NCI-H82 treated with DMSO at 0.1 percent for 48 hours (cell line): ENCODE measurements around the gene UBL3.

Experiments
- DNase-seq: peaks from one replicate; lab custom pipeline; 2025; ENCODE audit not compliant: unreplicated experiment; lab: John Stamatoyannopoulos, UW

Gene UBL3

GRCh38 chr13:29858231-29858630 lies 7.8 kb upstream of the UBL3 start:
- DNase-seq = no peak

- no peak for DNase-seq
Measured at GRCh38 chr13:29857085-29857484, 6.7 kb upstream of the UBL3 start.

DNA sequence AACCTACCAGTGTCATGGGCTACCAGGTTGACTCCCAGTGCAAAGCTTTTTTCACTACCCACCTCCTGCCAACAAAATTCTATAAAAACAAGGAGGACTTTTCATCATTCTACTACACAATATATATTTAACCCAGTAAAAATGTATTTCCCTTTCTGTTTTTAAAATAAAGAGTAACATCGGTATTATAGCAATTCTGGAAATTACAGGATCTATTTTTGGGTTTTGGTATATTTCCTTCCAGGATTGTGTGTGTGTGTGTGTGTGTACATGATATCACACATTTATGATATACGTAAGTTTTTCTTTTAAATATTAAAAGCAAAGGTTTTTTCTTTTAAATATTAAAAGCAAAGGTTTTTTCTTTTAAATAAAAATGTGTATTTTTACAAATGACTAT lies 6.0 kb upstream of the UBL3 start:
- DNase-seq = no peak

DNA sequence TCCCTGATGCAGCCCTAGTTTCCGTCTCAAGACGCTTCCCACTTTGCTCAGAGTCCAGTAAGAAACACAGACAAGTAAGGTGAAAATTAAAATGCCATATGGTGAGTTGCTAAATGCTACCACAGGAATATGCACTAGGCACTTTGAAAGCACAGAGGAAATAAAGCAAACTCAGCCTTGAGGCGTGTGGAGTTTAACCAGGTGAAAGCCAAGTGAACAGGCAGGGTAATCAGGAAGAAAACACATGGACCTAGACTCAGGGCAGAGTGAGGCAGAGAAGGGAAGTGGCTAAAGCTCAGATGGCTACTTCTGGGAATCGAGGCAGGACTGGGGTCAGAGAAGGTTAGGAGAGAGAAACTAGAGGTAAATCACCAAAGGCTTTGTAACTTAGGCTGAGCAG lies 5.4 kb upstream of the UBL3 start:
- DNase-seq = no peak

GRCh38 chr13:29855009-29855408 lies 4.6 kb upstream of the UBL3 start:
- DNase-seq = no peak

DNA sequence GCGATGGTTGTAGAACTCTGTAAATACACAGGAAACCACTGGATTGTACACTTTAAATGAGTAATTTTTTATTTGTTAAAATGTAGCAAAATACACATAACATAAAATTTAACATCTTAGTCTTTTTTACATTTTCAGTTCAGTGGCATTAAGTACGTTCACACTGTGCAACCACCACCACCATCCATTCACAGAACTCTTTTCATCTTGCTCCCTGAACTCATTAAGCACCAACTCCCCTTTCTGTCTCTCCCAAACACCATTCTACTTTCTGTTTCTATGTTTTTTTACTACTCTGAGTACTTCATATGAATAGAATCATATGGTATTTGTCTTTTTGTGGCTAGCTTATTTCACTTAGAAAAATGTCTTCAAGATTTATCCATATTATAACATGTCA lies 2.7 kb upstream of the UBL3 start:
- DNase-seq = no peak

DNA sequence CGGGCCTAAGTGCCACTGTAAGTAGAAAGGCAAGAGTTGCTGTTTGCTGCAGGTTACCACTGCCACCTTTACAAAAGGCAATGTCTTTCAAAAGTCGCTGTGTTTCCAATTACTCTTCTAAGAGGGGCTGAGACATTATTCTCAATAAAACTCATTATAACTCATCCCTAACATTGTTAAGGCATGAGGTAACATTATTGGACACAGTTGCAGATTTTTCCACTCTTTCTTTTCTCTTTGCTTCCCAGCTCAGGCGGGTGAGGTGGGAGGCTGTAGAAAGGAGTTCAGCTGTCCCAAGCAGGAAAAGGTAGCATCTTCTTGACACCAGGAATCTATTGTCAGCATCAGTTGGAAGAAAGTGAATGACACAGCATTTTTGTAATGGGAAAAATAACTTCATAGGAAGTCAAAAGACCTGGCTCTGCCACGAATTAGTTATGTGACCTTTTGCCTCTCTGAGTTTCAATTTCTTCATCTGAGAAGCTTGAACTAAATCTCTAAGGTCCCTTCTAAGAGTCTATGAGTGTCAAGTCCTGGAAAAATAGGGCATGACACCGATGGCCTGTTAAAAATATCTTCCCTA lies 2.1 kb upstream of the UBL3 start:
- DNase-seq = no peak

- peak; percentile 31 for DNase-seq
Measured at GRCh38 chr13:29849731-29850212, 645 bp downstream of the UBL3 start.

DNA sequence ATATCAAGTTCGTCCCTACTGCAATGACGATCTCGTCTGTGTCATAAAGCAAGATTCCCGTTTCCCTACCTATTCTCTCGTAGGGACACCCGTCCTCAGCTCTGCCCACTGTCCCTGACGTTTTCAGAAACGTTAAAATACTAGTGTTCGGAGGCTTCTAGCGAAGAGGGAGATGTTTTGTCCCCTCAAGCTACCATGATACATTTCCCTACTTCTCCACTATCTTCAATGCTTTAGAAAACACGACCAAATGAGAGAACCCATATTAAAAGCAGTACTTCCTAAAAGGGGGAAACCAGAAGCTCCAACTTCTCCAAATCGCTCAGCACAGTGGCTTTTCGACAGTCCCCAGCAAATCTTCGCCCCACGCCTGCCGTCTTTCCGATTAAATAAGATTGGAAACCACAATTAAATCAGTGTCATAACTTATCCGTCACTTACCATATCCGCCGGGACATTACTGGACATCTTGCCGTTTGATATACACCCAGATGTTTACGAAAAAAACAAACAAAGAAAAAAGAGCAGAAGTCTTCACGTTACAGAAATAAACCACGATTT lies 1.3 kb downstream of the UBL3 start:
- DNase-seq = peak; percentile 29

GRCh38 chr13:29847501-29847983 lies 2.9 kb downstream of the UBL3 start:
- peak; percentile 40 for DNase-seq

DNA sequence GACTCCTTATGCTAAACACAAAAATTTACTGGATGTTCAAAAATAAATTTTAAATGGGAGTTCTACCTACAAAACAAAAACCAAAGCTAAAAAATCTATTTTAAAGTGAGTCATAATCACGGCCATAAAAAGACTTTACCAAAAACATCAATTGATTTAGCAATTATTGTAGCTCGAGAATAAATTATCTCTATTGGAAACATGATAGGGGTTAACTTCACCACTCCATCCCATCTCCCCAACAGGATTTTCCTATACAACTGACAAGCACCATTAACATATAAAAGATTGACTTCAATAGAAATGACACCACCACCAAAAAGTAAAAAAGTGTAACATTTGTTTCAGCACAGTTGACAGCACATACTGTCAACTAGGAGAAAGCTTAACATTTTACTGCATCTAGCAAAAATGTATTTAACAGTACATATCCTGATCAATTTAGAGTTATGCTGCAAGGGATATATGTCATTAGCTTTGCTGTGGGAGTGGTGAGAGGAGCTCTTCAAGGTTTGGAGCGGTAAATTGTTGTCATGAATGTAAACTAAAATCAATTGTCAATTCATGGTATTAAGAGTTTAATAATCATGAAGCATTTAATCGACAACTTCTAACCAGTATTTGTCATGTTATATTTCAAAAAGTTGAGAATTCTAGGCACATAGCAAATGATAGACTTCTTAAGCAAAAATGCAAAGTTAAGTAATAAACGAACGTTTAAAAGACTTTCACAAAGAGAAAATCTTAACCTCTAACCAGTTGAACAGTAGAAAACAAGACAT lies 3.8 kb downstream of the UBL3 start:
- no peak for DNase-seq

- DNase-seq = no peak
Measured at GRCh38 chr13:29845440-29846056, 4.9 kb downstream of the UBL3 start.

GRCh38 chr13:29844441-29844840 lies 6.0 kb downstream of the UBL3 start:
- no peak for DNase-seq

- DNase-seq = no peak
Measured at GRCh38 chr13:29840585-29840984, 9.8 kb downstream of the UBL3 start.

DNA sequence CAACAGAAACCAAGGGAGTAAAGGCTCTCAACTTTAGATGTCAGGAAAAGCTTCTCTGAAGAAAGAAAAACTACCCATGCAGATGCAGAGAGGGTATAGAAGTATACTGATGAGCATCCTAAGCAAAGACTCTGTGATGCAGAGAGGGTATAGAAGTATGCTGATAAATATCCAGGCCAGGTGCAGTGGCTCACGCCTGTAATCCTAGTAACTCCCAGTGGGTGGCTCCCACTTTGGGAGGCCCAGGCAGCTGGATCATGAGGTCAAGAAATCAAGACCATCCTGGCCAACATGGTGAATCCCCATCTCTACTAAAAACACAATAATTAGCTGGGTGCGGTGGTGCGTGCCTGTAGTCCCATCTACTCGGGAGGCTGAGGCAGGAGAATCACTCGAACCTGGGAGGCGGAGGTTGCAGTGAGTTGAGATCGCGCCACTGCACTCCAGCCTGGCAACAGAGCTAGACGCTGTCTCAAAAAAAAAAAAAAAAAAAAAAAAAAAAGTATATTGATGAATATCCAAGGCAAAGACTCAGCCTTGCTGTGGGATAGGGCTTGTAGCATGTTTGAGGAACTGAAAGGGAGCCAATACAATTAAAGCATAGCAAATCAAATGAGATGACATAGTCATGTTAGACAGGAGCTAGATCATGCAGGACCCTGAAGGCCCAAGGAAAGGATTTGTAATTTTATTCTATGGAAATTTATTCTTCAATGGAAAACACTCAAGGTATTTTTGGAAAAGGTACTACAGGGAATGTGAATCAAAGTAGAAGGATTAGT lies 14.9 kb downstream of the UBL3 start:
- no peak for DNase-seq

DNA sequence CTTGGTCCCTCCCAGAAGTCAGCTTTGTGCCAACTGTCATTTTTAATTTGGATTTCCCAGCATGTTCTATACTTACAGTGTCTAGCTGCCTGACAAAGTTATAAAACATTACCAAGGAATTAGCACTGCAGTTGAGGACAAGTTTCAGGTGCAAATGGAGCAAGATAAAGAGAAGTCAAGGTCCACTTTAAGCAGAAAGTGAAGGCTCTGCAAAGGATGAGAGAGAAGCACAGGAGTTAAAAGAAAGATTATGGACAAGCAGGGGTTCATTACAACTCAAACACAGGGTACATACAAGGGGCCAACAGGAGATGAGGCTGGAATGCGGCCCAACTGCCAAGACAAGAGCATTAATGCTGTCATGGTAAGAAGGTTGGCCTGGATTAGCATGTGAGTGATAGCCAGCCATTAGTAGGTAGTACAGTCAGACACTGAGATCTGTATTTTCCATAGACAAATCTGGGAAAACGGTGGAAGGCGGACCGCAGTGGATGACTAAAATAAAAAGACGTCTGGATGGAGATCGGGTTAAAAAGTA lies 17.6 kb downstream of the UBL3 start:
- DNase-seq = no peak

DNA sequence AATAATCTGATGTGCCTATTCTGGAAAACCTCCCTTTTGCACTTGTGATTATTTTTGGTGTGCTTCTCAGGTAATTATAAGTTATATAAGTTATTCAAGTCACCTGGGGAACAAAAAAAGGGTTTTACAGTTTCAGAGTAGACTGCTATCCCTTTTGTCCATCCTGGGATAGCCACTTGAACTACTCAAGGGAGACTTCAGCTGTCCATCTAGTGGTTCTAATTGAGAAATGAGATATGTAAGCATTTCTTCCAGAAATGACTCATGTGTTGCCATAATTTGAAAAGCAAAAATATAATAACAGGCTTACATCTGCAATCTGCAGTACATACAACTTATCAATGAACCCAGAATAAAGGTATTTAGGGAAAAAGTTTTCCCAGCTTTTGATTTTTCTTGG lies 20.4 kb downstream of the UBL3 start:
- DNase-seq = no peak

DNA sequence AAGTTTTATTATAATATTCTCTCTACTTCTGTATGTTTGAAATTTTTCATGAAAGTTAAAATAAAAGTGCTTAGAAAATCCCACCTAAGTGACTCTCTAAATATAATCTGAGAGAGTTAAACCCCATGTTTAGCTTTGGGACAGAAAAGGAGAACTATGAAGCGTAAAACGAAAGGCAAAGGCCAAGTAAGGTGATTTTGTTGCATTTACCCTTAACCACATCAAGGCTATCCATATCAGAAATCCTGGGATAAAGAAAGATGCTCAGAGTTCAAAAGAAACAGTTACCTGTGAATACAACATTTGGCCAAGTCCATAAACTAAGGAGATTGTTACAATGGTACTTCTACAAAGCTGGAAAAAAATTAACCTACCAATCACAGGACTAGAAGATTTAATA lies 31.3 kb downstream of the UBL3 start:
- DNase-seq = no peak

DNA sequence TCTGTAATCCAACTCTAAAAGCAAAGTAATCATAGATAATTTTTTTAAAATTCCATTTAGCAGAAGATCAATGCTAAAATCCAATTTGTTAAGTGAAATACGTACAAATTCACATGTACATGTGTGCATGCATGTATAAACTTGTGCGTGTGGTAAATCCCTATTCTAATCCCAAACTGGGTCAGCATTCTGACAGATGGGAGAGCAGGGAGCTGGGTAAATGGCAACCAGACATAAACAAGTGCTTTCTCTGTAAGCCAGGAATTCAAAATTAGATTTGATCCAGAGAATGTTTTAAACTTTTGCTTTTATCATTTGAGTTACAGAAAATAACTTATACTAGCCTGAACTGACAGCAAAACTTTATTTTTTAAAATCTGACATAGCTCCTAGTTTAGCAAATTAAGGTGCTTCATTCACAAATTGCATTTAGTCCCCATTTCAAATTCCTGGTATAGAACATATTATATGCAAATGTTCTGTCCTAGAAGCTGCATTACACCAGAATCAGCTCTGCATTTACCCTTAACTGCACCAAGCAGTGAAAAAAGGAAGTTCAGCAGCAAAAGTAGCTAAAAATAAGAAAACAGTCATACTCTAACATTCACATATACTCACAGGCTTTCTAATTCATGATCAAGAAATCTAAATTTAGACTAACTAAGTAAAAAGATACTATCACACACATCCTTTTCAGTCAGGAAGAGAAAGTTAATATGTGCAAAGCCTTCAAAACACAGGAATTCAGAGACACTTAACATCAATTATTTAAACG lies 32.6 kb downstream of the UBL3 start:
- peak; percentile 72 for DNase-seq

DNA sequence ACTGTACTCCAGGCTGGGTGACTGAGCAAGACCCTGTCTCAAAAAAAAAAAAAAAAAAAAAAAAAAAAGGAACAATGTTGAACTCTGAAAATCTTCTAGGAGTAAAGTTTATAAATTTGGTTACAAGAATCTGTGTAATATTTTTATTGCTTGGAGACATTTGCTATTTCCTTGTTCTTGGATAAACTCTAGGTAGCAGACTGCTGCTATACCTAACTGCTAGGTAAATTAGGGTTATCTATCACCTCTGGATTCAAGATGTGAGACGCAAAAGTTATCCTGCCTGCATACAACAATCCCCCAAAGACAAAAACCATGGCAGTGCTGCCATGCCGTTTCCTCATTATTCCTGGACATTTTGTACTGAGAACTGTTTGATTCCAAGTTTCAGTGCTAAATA lies 33.7 kb downstream of the UBL3 start:
- DNase-seq = no peak
